ENCODE results near the gene MPPED1. TPM values are rescaled to one million over a fixed set of nuclear protein-coding genes. Genes with fewer than 3 reads are reported as not detected.

MPPED1 gene
- total RNA-seq, 1 experiment from 2014 or later = 0.35 TPM

- TF ChIP-seq PRDM15 (CRISPR knock-in tag; IDR thresholded peaks at IDR 0.05) (no peak), GABPB1 (CRISPR knock-in tag; IDR thresholded peaks at IDR 0.05) (no peak), ZNF423 (CRISPR knock-in tag; IDR thresholded peaks at IDR 0.05) (no peak), E2F4 (CRISPR knock-in tag; IDR thresholded peaks at IDR 0.05; ENCODE audit: borderline replicate concordance, low read depth) (no peak), ZNF138 (CRISPR knock-in tag; conservative IDR thresholded peaks at IDR 0.05) (no peak), EMX1 (CRISPR knock-in tag; IDR thresholded peaks at IDR 0.05) (no peak), USF1 (CRISPR knock-in tag; IDR thresholded peaks at IDR 0.05) (no peak), E2F5 (CRISPR knock-in tag; IDR thresholded peaks at IDR 0.05) (no peak), TCF7 (CRISPR knock-in tag; IDR thresholded peaks at IDR 0.05; ENCODE audit: low read depth) (no peak)
Observed at GRCh38 chr22:43473441-43473840, 61.6 kb downstream of the MPPED1 start (continued).

GRCh38 chr22:43474161-43475101 is 62.6 kb downstream of the MPPED1 start:
- H3K27me3 Mint-ChIP-seq (ENCODE audit: low read depth) = no peaks in the 10 kb centered on the region; the same call in 1 of the 2 replicates
- H3K27ac Mint-ChIP-seq = no peak overlapping the region
- H3K4me1 Mint-ChIP-seq = no peaks in the 10 kb centered on the region
- no peaks in the 10 kb centered on the region for H3K36me3 Mint-ChIP-seq
- TF ChIP-seq ETV6 (CRISPR knock-in tag; IDR thresholded peaks at IDR 0.05) (no peak), NR2C2 (CRISPR knock-in tag; IDR thresholded peaks at IDR 0.05) (no peak), CREB1 (CRISPR knock-in tag; IDR thresholded peaks at IDR 0.05) (no peak), ESRRA (CRISPR knock-in tag; IDR thresholded peaks at IDR 0.05; ENCODE audit: borderline replicate concordance) (no peak), NR3C1 (CRISPR knock-in tag; conservative IDR thresholded peaks at IDR 0.05; ENCODE audit: low read depth) (no peak), JUN (CRISPR knock-in tag; IDR thresholded peaks at IDR 0.05) (no peak), FOXK1 (CRISPR knock-in tag; IDR thresholded peaks at IDR 0.05) (no peak), ATF3 (CRISPR knock-in tag; conservative IDR thresholded peaks at IDR 0.05) (no peak), TEAD1 (CRISPR knock-in tag; IDR thresholded peaks at IDR 0.05) (no peak), MYBL2 (CRISPR knock-in tag; IDR thresholded peaks at IDR 0.05) (no peak), SOX15 (CRISPR knock-in tag; IDR thresholded peaks at IDR 0.05) (no peak), ZNF232 (CRISPR knock-in tag; IDR thresholded peaks at IDR 0.05) (no peak)
- H3K4me3 Mint-ChIP-seq = no peak overlapping the region
- ATAC-seq (no peak), DNase-seq (ENCODE audit: low spot score) (no peak)
- H3K9me3 Mint-ChIP-seq = no peaks in the 10 kb centered on the region
- POLR2A ChIA-PET = no interaction called here
- CTCF ChIA-PET = interaction anchor here (1.0 to 1.3 kb wide), 2 partner anchors 41 to 322 kb away, joined by 3 to 4 read pairs; no protein-coding TSS in a partner anchor

Data from WTC11 (cell line).